Stimulated activated CD4-positive, alpha-beta T cell treated with anti-CD3 and anti-CD28 coated beads, Interleukin-1b, Interleukin-23, amount 100 ng/mL, for 24 hours (primary cell): ENCODE results near the gene PLCL2.

Experiments used
- DNase-seq, 4 experiments: peaks; one replicate each; pipeline ENCODE4 v3.0.0-alpha.2; 2020; ENCODE audit warnings: low read depth in 4 of 4, low spot score in 1 of 4

PLCL2 gene

GRCh38 chr3:17007284-17007683 lies 122.5 kb downstream of the PLCL2 start:
- no peak for DNase-seq

GRCh38 chr3:17009826-17010225 lies 125.1 kb downstream of the PLCL2 start:
- DNase-seq = no peak

GRCh38 chr3:17011728-17012338 lies 127.1 kb downstream of the PLCL2 start:
- no peak for DNase-seq

GRCh38 chr3:17013050-17013449 lies 128.3 kb downstream of the PLCL2 start:
- DNase-seq = no peak

GRCh38 chr3:17013571-17013970 lies 128.8 kb downstream of the PLCL2 start:
- no peak for DNase-seq

- no peak for DNase-seq
Measured at GRCh38 chr3:17014284-17014683, 129.5 kb downstream of the PLCL2 start.

GRCh38 chr3:17014709-17015108 lies 130.0 kb downstream of the PLCL2 start:
- DNase-seq = no peak

GRCh38 chr3:17021614-17022013 lies 136.9 kb downstream of the PLCL2 start:
- DNase-seq = no peak

GRCh38 chr3:17023006-17023664 lies 138.4 kb downstream of the PLCL2 start:
- peak; percentile 21 to 39 (median 36) for DNase-seq

- DNase-seq = peak in 2 of 4 experiments; percentile 32 to 36
Measured at GRCh38 chr3:17025594-17026139, 140.9 kb downstream of the PLCL2 start.

- DNase-seq = no peak
Measured at GRCh38 chr3:17027318-17027717, 142.6 kb downstream of the PLCL2 start.

GRCh38 chr3:17028363-17028762 lies 143.6 kb downstream of the PLCL2 start:
- DNase-seq = no peak

GRCh38 chr3:17030438-17030837 lies 145.7 kb downstream of the PLCL2 start:
- DNase-seq = no peak

- no peak for DNase-seq
Measured at GRCh38 chr3:17030956-17031652, 146.3 kb downstream of the PLCL2 start.

GRCh38 chr3:17032407-17033034 lies 147.8 kb downstream of the PLCL2 start:
- DNase-seq = no peak

GRCh38 chr3:17033516-17034168 lies 148.9 kb downstream of the PLCL2 start:
- DNase-seq = no peak

- DNase-seq = no peak
Measured at GRCh38 chr3:17035033-17035432, 150.3 kb downstream of the PLCL2 start.

GRCh38 chr3:17035966-17036365 lies 151.2 kb downstream of the PLCL2 start:
- DNase-seq = no peak

- DNase-seq = no peak
Measured at GRCh38 chr3:17038141-17038540, 153.4 kb downstream of the PLCL2 start.

- no peak for DNase-seq
Measured at GRCh38 chr3:17038900-17039553, 154.3 kb downstream of the PLCL2 start.

GRCh38 chr3:17039594-17039993 lies 154.8 kb downstream of the PLCL2 start:
- DNase-seq = no peak
